Measurements from ENCODE around the gene PGA3.
"Not testable (repeated sequence)": the region's sequence is repeated elsewhere in the genome, so short reads cannot be mapped to it uniquely, and the experiment has no call there.

PGA3 gene

DNA sequence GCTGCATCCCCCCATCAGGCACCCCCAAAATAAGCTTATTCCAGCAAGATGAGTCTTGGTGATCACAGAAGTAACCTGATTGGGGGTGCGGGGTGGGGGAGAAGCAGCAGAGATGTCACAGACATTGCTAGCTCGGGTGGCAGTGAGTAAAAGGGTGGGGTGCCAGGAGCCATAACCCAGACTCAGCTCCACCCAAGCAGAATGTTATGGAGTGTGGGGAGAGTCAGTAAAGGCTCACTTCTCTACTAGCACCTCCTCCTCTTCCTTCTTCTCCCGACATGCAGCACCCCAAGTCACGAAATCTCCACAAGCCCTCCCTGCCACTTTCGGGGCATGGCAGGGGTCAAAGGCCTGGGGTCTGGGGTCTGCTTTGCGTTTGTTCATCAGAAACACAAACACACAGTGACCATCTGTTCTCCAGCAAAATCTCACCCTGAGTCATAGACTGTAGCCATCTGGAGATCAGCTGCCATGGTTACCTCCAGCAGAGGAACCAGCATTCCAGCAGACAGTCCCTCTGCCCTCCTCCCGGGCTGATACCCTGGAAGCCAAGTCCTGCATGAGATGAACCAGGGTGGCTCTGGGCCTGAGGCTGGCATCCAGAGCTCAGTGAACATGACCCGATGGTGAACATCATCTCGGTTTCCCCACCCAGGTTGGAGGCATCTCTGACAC lies 4.5 kb downstream of the PGA3 start:
- DNase-seq (ENCODE audit: low spot score), result not testable (repeated sequence)

DNA sequence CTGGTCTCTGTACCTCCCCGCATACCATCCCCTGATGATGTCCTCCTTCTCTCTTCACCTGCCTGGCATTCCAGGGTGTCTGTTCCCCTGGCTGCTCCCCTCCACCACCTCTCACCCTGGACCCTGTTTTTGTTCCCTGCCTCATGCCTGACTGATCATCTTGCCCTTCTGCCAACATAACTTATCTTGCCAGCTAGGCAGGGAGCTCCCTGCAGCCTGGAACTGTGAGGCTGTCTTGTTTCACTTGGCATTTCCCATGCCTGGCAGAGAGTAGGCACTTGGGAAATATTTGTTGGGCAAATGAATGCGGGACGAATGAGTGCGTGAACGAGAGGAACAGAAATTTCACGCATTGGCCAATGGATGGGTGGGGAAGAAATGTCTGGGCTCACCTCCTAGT lies 7.3 kb downstream of the PGA3 start:
- DNase-seq (ENCODE audit: low spot score), result not testable (repeated sequence)

DNA sequence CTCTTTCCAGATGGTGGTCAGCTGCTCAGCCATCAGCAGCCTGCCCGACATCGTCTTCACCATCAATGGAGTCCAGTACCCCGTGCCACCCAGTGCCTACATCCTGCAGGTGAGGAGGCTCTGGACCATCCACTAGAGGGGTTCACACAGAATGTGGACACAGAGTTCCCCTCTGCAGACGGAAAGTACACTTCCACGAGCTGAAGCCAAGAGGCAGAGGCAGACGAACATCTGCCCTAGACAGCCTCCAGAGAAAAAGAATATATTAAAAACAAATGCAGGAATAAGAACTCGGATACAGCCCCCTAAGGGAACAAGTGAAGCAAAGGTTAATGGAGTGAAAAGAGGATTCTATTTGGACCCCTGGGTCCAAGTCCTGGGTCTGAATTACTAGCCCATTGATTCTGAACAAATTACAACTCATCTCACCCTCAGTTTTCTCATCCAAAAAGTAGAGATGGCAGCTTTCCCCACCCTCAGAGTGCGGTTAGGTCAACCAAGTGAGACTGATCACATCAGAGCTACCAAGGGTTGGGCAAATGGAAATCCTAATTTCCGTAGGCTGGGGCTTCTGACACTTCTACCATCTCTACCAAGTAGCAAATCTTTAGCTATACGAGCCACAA lies 8.1 kb downstream of the PGA3 start:
- not testable (repeated sequence) for DNase-seq (ENCODE audit: low spot score)

DNA sequence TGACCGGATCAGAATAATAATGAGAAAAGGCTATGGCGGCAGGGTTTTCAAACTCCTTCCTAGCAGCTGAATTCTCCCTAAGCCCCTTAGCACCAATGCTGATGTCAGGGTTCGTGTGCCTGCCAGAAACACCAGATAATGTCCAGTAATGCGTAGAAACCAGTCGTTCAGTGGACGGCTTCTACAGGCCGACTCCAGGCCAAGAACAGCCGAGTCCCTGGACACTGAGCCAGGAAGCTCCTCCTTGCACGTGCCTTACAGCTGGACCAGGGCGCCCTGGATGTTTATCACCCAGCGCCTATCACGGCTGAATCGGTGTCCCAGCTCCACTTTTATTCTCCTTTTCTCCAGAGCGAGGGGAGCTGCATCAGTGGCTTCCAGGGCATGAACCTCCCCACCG lies 8.9 kb downstream of the PGA3 start:
- DNase-seq (ENCODE audit: low spot score), result not testable (repeated sequence)

DNA sequence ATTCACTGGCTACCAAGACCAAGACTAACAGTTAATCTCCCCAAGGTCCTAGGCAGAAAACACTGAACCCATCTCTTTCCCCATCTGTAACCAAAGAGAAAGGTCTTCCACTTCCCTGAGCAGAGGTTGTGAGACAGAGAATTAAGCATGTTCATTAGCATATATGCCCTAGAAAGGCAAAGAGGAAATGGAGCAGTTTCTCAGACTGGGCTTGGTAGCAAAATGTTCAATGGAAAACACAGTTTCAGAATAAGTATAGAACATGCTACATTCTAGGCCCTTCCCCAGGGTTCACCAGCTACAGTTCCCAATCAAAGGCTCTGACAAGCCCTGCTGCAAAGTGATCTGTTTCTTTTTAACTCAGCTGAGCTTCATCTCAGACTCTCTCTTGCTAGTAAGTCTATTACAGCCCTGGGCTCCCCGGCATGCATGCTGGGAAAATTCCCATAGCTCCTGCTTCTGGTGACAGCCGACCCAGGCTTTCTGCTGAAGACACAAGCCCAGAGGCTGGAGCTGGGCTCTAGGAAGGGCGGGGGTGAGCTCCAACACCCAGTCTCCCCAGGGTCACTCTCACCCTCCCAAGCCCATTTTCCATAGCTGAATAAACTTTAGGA lies 10.5 kb downstream of the PGA3 start:
- DNase-seq (ENCODE audit: low spot score), result not testable (repeated sequence)

DNA sequence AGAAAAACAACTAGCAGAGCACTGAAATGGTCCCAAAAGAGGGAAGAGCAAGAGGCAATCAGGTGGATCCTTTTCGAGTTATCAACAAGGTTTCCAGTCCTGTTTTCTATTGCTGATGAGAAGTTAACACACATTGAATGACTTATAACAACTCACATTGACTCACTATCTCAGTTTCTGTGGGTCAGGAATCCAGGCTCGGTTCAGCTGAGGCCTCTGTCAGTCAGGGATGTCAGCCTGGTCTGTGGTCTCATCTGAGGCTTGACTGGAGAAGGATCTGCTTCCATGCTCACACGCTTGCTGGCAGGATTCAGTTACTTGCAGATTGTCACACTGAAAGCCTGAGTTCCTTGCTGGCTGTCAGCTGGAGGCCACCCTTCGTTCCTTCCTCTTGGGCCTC lies 15.0 kb downstream of the PGA3 start:
- not testable (repeated sequence) for DNase-seq (ENCODE audit: low spot score)

DNA sequence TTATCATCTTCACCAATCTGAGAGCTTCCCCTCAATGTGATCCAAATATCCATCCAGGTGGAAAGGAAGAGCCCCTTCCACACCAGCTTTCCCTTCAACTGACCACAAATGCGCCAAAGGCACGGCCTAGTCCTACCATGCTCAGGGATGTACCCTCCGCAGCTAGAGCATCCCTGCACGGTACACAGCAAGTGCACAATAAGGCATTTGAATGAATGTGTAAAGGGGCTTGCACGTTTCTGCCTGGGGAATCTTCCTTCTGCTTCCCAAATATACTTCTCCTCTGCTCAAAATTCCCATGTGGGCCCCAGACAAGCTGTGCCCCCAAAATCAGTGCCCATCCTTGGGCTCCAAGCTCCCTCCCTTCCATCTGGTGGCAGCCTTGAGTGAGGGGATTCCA lies 15.7 kb downstream of the PGA3 start:
- not testable (repeated sequence) for DNase-seq (ENCODE audit: low spot score)

DNA sequence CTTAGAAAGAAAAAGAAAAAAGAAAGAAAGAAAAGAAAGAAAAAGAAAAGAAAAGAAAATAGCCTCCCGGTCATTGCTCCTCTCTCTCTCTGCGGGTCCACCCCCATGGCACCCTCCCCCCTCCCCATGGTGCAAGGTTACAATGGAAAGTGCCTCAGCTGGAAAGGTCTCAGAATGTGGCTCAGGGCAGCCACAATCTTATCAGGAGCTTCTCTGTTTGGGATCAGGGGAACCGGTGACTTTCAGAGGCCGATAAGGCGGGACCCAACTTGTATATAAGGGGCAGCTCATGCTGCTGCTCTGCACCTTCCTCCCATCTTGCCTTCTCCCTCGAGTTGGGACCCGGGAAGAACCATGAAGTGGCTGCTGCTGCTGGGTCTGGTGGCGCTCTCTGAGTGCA lies 18.7 kb downstream of the PGA3 start, which contains the start of gene PGA4:
Gene PGA4, plus strand, starts transcription at position 301 of the 400 bp plus-strand sequence. Its CDS starts 54 bp downstream, at position 355.
- not testable (repeated sequence) for DNase-seq (ENCODE audit: low spot score)

DNA sequence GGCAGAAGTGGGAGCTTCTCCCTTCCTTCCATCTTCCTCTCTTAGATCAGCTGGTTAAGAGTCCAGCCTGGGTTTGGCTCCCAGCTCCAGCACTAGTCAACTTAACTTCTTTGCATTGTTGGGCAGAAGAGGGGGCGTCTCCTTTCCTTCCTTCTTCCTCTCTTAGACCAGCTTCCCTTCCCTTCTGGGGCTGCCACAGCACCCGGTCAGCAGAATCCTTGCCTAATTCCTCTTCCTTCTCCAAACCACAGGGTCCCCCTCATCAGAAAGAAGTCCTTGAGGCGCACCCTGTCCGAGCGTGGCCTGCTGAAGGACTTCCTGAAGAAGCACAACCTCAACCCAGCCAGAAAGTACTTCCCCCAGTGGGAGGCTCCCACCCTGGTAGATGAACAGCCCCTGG lies 19.4 kb downstream of the PGA3 start:
- DNase-seq (ENCODE audit: low spot score), result not testable (repeated sequence)

DNA sequence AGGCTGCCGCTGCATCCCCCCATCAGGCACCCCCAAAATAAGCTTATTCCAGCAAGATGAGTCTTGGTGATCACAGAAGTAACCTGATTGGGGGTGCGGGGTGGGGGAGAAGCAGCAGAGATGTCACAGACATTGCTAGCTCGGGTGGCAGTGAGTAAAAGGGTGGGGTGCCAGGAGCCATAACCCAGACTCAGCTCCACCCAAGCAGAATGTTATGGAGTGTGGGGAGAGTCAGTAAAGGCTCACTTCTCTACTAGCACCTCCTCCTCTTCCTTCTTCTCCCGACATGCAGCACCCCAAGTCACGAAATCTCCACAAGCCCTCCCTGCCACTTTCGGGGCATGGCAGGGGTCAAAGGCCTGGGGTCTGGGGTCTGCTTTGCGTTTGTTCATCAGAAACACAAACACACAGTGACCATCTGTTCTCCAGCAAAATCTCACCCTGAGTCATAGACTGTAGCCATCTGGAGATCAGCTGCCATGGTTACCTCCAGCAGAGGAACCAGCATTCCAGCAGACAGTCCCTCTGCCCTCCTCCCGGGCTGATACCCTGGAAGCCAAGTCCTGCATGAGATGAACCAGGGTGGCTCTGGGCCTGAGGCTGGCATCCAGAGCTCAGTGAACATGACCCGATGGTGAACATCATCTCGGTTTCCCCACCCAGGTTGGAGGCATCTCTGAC lies 23.3 kb downstream of the PGA3 start:
- DNase-seq (ENCODE audit: low spot score), result not testable (repeated sequence)

DNA sequence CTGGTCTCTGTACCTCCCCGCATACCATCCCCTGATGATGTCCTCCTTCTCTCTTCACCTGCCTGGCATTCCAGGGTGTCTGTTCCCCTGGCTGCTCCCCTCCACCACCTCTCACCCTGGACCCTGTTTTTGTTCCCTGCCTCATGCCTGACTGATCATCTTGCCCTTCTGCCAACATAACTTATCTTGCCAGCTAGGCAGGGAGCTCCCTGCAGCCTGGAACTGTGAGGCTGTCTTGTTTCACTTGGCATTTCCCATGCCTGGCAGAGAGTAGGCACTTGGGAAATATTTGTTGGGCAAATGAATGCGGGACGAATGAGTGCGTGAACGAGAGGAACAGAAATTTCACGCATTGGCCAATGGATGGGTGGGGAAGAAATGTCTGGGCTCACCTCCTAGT lies 26.1 kb downstream of the PGA3 start:
- DNase-seq (ENCODE audit: low spot score), result not testable (repeated sequence)

DNA sequence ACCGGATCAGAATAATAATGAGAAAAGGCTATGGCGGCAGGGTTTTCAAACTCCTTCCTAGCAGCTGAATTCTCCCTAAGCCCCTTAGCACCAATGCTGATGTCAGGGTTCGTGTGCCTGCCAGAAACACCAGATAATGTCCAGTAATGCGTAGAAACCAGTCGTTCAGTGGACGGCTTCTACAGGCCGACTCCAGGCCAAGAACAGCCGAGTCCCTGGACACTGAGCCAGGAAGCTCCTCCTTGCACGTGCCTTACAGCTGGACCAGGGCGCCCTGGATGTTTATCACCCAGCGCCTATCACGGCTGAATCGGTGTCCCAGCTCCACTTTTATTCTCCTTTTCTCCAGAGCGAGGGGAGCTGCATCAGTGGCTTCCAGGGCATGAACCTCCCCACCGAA lies 27.7 kb downstream of the PGA3 start:
- not testable (repeated sequence) for DNase-seq (ENCODE audit: low spot score)

DNA sequence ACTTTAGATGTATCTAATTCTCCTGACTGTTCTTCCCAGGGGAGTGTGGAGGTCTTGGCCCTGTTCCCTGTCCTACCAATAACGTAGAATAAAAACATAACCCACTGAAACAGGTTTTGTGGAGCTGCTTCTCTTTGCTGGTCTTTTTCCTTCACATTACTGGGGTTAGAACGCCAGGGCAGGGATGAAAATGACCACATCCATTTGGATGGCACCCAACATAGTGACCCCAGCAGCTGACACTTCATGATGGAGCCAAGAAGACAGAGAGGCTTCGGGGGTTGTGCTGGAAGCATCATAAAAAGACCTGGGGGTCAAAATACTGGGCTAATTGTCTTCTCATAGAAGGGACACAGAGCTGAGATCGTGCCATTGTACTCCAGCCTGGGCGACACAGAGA lies 28.3 kb downstream of the PGA3 start:
- not testable (repeated sequence) for DNase-seq (ENCODE audit: low spot score)

DNA sequence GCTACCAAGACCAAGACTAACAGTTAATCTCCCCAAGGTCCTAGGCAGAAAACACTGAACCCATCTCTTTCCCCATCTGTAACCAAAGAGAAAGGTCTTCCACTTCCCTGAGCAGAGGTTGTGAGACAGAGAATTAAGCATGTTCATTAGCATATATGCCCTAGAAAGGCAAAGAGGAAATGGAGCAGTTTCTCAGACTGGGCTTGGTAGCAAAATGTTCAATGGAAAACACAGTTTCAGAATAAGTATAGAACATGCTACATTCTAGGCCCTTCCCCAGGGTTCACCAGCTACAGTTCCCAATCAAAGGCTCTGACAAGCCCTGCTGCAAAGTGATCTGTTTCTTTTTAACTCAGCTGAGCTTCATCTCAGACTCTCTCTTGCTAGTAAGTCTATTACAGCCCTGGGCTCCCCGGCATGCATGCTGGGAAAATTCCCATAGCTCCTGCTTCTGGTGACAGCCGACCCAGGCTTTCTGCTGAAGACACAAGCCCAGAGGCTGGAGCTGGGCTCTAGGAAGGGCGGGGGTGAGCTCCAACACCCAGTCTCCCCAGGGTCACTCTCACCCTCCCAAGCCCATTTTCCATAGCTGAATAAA lies 29.3 kb downstream of the PGA3 start:
- DNase-seq (ENCODE audit: low spot score), result not testable (repeated sequence)

DNA sequence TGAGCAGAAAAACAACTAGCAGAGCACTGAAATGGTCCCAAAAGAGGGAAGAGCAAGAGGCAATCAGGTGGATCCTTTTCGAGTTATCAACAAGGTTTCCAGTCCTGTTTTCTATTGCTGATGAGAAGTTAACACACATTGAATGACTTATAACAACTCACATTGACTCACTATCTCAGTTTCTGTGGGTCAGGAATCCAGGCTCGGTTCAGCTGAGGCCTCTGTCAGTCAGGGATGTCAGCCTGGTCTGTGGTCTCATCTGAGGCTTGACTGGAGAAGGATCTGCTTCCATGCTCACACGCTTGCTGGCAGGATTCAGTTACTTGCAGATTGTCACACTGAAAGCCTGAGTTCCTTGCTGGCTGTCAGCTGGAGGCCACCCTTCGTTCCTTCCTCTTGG lies 33.8 kb downstream of the PGA3 start:
- not testable (repeated sequence) for DNase-seq (ENCODE audit: low spot score)

DNA sequence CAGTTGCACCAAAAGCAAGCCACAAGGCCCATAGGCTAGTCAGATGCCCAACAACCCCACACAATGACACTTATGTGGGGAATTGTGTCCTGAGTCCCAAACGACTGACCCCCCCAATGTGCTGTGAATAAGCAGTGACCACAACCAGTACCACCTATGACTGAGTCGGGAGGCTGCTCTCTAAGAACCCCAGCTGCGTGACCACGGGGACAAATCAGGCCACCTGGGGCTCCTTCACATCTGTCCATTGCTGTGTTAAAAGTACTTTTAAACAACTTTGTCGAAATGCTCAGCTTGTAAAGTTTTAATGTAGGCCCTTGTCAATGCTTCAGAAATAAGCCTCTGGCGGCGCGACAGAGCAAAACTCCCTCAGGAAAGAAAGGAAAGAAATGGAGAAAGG lies 37.0 kb downstream of the PGA3 start:
- DNase-seq (ENCODE audit: low spot score), result not testable (repeated sequence)

DNA sequence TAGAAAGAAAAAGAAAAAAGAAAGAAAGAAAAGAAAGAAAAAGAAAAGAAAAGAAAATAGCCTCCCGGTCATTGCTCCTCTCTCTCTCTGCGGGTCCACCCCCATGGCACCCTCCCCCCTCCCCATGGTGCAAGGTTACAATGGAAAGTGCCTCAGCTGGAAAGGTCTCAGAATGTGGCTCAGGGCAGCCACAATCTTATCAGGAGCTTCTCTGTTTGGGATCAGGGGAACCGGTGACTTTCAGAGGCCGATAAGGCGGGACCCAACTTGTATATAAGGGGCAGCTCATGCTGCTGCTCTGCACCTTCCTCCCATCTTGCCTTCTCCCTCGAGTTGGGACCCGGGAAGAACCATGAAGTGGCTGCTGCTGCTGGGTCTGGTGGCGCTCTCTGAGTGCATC lies 37.6 kb downstream of the PGA3 start, which contains the start of gene PGA5:
Gene PGA5, plus strand, starts transcription at position 301 of the 400 bp plus-strand sequence. Its CDS starts 52 bp downstream, at position 353.
- DNase-seq (ENCODE audit: low spot score), result not testable (repeated sequence)

DNA sequence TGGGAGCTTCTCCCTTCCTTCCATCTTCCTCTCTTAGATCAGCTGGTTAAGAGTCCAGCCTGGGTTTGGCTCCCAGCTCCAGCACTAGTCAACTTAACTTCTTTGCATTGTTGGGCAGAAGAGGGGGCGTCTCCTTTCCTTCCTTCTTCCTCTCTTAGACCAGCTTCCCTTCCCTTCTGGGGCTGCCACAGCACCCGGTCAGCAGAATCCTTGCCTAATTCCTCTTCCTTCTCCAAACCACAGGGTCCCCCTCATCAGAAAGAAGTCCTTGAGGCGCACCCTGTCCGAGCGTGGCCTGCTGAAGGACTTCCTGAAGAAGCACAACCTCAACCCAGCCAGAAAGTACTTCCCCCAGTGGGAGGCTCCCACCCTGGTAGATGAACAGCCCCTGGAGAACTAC lies 38.2 kb downstream of the PGA3 start:
- DNase-seq (ENCODE audit: low spot score), result not testable (repeated sequence)

DNA sequence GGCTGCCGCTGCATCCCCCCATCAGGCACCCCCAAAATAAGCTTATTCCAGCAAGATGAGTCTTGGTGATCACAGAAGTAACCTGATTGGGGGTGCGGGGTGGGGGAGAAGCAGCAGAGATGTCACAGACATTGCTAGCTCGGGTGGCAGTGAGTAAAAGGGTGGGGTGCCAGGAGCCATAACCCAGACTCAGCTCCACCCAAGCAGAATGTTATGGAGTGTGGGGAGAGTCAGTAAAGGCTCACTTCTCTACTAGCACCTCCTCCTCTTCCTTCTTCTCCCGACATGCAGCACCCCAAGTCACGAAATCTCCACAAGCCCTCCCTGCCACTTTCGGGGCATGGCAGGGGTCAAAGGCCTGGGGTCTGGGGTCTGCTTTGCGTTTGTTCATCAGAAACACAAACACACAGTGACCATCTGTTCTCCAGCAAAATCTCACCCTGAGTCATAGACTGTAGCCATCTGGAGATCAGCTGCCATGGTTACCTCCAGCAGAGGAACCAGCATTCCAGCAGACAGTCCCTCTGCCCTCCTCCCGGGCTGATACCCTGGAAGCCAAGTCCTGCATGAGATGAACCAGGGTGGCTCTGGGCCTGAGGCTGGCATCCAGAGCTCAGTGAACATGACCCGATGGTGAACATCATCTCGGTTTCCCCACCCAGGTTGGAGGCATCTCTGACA lies 42.1 kb downstream of the PGA3 start:
- not testable (repeated sequence) for DNase-seq (ENCODE audit: low spot score)

DNA sequence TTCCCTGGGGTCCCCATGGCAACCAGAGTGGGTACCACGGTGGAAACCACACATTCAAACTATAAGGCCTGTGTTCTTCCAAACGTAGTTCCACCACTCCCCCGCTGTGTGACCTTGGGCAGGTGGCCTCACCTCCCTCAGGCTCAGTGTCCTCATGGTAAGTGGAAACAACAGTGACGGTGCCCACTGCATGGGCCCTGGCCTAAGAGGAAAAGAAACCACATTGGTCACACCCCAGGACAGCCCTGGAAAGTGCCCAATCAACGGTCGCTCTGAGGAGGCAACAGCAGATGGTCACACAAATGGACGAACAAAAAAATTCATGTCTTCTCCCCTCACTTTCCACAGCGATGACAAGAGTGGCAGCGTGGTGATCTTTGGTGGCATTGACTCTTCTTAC lies 44.8 kb downstream of the PGA3 start:
- not testable (repeated sequence) for DNase-seq (ENCODE audit: low spot score)

DNA sequence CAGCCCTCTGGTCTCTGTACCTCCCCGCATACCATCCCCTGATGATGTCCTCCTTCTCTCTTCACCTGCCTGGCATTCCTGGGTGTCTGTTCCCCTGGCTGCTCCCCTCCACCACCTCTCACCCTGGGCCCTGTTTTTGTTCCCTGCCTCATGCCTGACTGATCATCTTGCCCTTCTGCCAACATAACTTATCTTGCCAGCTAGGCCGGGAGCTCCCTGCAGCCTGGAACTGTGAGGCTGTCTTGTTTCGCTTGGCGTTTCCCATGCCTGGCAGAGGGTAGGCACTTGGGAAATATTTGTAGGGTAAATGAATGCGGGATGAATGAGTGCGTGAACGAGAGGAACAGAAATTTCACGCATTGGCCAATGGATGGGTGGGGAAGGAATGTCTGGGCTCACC lies 45.9 kb downstream of the PGA3 start:
- not testable (repeated sequence) for DNase-seq (ENCODE audit: low spot score)
